Measurements from ENCODE around the gene PLCB4. TPM values are rescaled to one million over a fixed set of nuclear protein-coding genes. Genes with fewer than 3 reads are reported as not detected.

The PLCB4 gene
- polyA plus RNA-seq, 1 donor (not counting 4 experiments of a cell fraction or from before 2014, with no cell fraction given) = 4.1 TPM

DNA sequence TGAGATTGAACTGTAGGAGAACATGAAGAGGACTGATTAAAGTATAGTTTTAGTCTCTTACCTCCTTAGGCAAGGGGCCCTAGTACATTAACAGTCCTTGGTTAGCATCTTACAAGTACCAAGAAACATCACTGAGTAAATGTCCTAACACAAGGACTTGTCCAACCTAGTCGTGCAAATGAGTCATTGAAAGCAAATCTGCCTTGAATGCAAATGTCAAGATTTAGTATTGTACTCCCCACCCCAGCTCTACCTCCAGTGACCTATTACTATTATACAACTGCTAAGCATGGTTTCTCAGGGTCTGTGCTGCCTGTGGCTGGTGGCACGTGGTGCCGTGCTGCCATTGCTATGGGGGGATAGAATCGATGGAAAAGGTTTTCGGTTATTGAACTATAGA is 138.4 kb downstream of the PLCB4 start:
- DNase-seq (ENCODE audit: low read depth, low spot score) = no peak
- H2AFZ ChIP-seq (ENCODE audit: control insufficient read depth, low read length) = no peak overlapping the region
- FAIRE-seq = no peak
- no peak overlapping the region for H3K4me2 ChIP-seq (ENCODE audit: control insufficient read depth, extremely low read depth, insufficient read depth, low read depth, low read length)
- H4K20me1 ChIP-seq (ENCODE audit: control insufficient read depth, extremely low read depth, insufficient read depth, low read length) = no peaks in the 10 kb centered on the region
- TF ChIP-seq, protein P1, sequence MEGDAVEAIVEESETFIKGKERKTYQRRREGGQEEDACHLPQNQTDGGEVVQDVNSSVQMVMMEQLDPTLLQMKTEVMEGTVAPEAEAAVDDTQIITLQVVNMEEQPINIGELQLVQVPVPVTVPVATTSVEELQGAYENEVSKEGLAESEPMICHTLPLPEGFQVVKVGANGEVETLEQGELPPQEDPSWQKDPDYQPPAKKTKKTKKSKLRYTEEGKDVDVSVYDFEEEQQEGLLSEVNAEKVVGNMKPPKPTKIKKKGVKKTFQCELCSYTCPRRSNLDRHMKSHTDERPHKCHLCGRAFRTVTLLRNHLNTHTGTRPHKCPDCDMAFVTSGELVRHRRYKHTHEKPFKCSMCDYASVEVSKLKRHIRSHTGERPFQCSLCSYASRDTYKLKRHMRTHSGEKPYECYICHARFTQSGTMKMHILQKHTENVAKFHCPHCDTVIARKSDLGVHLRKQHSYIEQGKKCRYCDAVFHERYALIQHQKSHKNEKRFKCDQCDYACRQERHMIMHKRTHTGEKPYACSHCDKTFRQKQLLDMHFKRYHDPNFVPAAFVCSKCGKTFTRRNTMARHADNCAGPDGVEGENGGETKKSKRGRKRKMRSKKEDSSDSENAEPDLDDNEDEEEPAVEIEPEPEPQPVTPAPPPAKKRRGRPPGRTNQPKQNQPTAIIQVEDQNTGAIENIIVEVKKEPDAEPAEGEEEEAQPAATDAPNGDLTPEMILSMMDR (optimal IDR thresholded peaks at IDR 0.05 in 1 of 3, IDR thresholded peaks at IDR 0.05 in 1 of 3, conservative IDR thresholded peaks at IDR 0.05 in 1 of 3; ENCODE audit: extremely low read depth in 1 of 3, insufficient read depth in 2 of 3, low read length in 3 of 3) = no peak
- no peak for TF ChIP-seq EZH2 (IDR thresholded peaks at IDR 0.05; ENCODE audit: low read length)
- H3K4me1 ChIP-seq (ENCODE audit: control insufficient read depth, extremely low read depth, insufficient read depth, low read length) = no peaks in the 10 kb centered on the region
- H3K27ac ChIP-seq (ENCODE audit: control insufficient read depth, insufficient read depth, low read length) = no peak overlapping the region
- no peaks in the 10 kb centered on the region for H3K27me3 ChIP-seq (ENCODE audit: control insufficient read depth, extremely low read depth, insufficient read depth, low read length)
- no peaks in the 10 kb centered on the region for H3K9me1 ChIP-seq (ENCODE audit: control insufficient read depth, extremely low read depth, insufficient read depth, low read length)
- no peaks in the 10 kb centered on the region for H3K36me3 ChIP-seq (ENCODE audit: control insufficient read depth in 2 of 2, extremely low read depth in 1 of 2, insufficient read depth in 2 of 2, low read length in 2 of 2)
- H3K9me3 ChIP-seq (ENCODE audit: control insufficient read depth, low read depth, low read length) = no peaks in the 10 kb centered on the region
- dilution Hi-C loops (cut with MboI; ENCODE audit: extremely low pct_ligation_motif_present, low sequenced_read_pairs) = no loop called here
- H3K9ac ChIP-seq (ENCODE audit: control insufficient read depth, extremely low read depth, insufficient read depth, low read length) = no peak overlapping the region
- H3K4me3 ChIP-seq (ENCODE audit: control insufficient read depth in 2 of 3, extremely low read depth in 1 of 3, insufficient read depth in 2 of 3, low read depth in 1 of 3, low read length in 3 of 3) = no peak overlapping the region
- H3K79me2 ChIP-seq (ENCODE audit: control insufficient read depth, insufficient read depth, low read length) = no peaks in the 10 kb centered on the region

DNA sequence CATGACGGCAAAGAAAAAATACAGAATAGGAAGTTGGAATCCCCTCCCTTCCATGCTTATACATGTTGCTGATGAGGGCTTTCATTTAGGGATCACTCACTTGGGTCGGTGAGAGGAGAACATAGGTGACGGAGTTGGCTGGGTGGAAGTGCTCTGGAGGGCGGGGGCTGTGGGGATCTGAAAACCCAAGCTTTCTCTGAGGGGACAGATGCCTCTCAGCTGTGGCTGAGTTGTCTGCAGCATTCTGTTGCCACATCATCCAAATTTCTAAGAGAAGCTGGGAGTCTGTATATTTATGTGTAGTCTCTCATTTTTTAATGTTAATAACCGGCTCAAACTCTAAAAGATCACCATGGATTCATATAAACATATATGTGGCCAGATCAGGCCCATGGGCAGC is 141.5 kb downstream of the PLCB4 start:
- Histone ChIP-seq H4K20me1 (ENCODE audit: control insufficient read depth, extremely low read depth, insufficient read depth, low read length) (no peaks in the 10 kb centered on the region), H3K9me1 (ENCODE audit: control insufficient read depth, extremely low read depth, insufficient read depth, low read length) (no peaks in the 10 kb centered on the region), H3K79me2 (ENCODE audit: control insufficient read depth, insufficient read depth, low read length) (no peaks in the 10 kb centered on the region), H3K4me2 (ENCODE audit: control insufficient read depth, extremely low read depth, insufficient read depth, low read depth, low read length) (no peak overlapping the region), H3K27ac (ENCODE audit: control insufficient read depth, insufficient read depth, low read length) (no peak overlapping the region), H3K36me3 (ENCODE audit: control insufficient read depth in 2 of 2, extremely low read depth in 1 of 2, insufficient read depth in 2 of 2, low read length in 2 of 2) (no peaks in the 10 kb centered on the region), H3K27me3 (ENCODE audit: control insufficient read depth, extremely low read depth, insufficient read depth, low read length) (no peaks in the 10 kb centered on the region), H2AFZ (ENCODE audit: control insufficient read depth, low read length) (no peak overlapping the region), H3K4me1 (ENCODE audit: control insufficient read depth, extremely low read depth, insufficient read depth, low read length) (no peaks in the 10 kb centered on the region), H3K9me3 (ENCODE audit: control insufficient read depth, low read depth, low read length) (no peaks in the 10 kb centered on the region), H3K9ac (ENCODE audit: control insufficient read depth, extremely low read depth, insufficient read depth, low read length) (no peak overlapping the region), H3K4me3 (ENCODE audit: control insufficient read depth in 2 of 3, extremely low read depth in 1 of 3, insufficient read depth in 2 of 3, low read depth in 1 of 3, low read length in 3 of 3) (no peak overlapping the region)
- TF ChIP-seq, protein P1 (optimal IDR thresholded peaks at IDR 0.05 in 1 of 3, IDR thresholded peaks at IDR 0.05 in 1 of 3, conservative IDR thresholded peaks at IDR 0.05 in 1 of 3; ENCODE audit: extremely low read depth in 1 of 3, insufficient read depth in 2 of 3, low read length in 3 of 3) = no peak
- TF ChIP-seq EZH2 (IDR thresholded peaks at IDR 0.05; ENCODE audit: low read length) = no peak
- dilution Hi-C loops (cut with MboI; ENCODE audit: extremely low pct_ligation_motif_present, low sequenced_read_pairs) = no loop called here
- FAIRE-seq = no peak
- DNase-seq (ENCODE audit: low read depth, low spot score) = no peak
